OCI-LY1 (cell line): Measurements from ENCODE around the gene GZF1.

Experiments used
- H2AFZ ChIP-seq: fragments of 200-600 bp; sonication (generic), shearing (Covaris generic); 2 replicates; pipeline ENCODE4 v1.6.0; 2014; ENCODE audit warnings: antibody characterized with exemption, mild to moderate bottlenecking, low read length
- H3F3A ChIP-seq: fragments of 200-600 bp; sonication (generic), shearing (Covaris generic); 2 replicates; pipeline ENCODE4 v1.6.0; 2014; ENCODE audit warnings: mild to moderate bottlenecking, antibody characterized with exemption, low read length, moderate library complexity; ENCODE audit not compliant: insufficient read depth
- H3K27ac ChIP-seq: fragments of 200-600 bp; sonication (generic); 2 replicates; pipeline ENCODE4 v1.5.1; 2014; ENCODE audit warnings: low read length, mixed run types, mild to moderate bottlenecking, low read depth; ENCODE audit not compliant: poor library complexity, severe bottlenecking
- H3K27me3 ChIP-seq: fragments of 200-600 bp; sonication (generic); 2 replicates; pipeline ENCODE4 v1.6.0; 2014; ENCODE audit warnings: antibody characterized with exemption, mild to moderate bottlenecking, low read length, moderate library complexity; ENCODE audit not compliant: insufficient read depth
- H3K36me3 ChIP-seq: fragments of 200-600 bp; sonication (generic); 2 replicates; pipeline ENCODE4 v1.6.1; 2014; ENCODE audit warnings: mild to moderate bottlenecking, antibody characterized with exemption, low read length, moderate library complexity, mixed read lengths; ENCODE audit not compliant: insufficient read depth
- H3K4me1 ChIP-seq: fragments of 200-600 bp; sonication (generic); 2 replicates; pipeline ENCODE4 v1.5.1; 2014; ENCODE audit warnings: mild to moderate bottlenecking, low read length, moderate library complexity; ENCODE audit not compliant: insufficient read depth, severe bottlenecking
- H3K4me2 ChIP-seq: fragments of 200-600 bp; sonication (generic), shearing (Covaris generic); 2 replicates; pipeline ENCODE4 v1.6.1; 2014; ENCODE audit warnings: low read length
- H3K4me3 ChIP-seq: fragments of 200-600 bp; sonication (generic); 2 replicates; pipeline ENCODE4 v1.5.1; 2014; ENCODE audit warnings: low read length, low read depth, mild to moderate bottlenecking, mixed read lengths; ENCODE audit not compliant: poor library complexity, severe bottlenecking
- H3K79me2 ChIP-seq: fragments of 200-600 bp; shearing (Covaris generic); 2 replicates; pipeline ENCODE4 v1.6.1; 2016; ENCODE audit warnings: mixed run types, low read length, mixed read lengths; ENCODE audit not compliant: insufficient read depth
- H3K9ac ChIP-seq: fragments of 200-600 bp; sonication (generic), shearing (Covaris generic); 2 replicates; pipeline ENCODE4 v1.6.1; 2014; ENCODE audit warnings: mild to moderate bottlenecking, low read length, mixed read lengths
- H3K9me2 ChIP-seq: fragments of 200-600 bp; sonication (generic), shearing (Covaris generic); 2 replicates; pipeline ENCODE4 v1.6.1; 2014; ENCODE audit warnings: low read depth, mild to moderate bottlenecking, low read length, mixed read lengths
- H3K9me3 ChIP-seq: fragments of 200-600 bp; shearing (Covaris generic); 2 replicates; pipeline ENCODE4 v1.6.1; 2014; ENCODE audit warnings: low read length, mixed read lengths
- H4K20me1 ChIP-seq: fragments of 200-600 bp; sonication (generic), shearing (Covaris generic); 2 replicates; pipeline ENCODE4 v1.6.0; 2016; ENCODE audit warnings: mild to moderate bottlenecking, low read length; ENCODE audit not compliant: insufficient read depth
- CTCF ChIP-seq: fragments of 200-600 bp; sonication (generic), shearing (Covaris generic); IDR thresholded peaks from 2 replicates; pipeline ENCODE4 v1.5.1; 2017; ENCODE audit warnings: mild to moderate bottlenecking, antibody characterized with exemption, low read length, moderate library complexity, mixed read lengths
- EZH2 ChIP-seq: fragments of 200-600 bp; sonication (generic), shearing (Covaris generic); IDR thresholded peaks from 2 replicates; pipeline ENCODE4 v1.8.0; 2017; ENCODE audit warnings: borderline replicate concordance, mixed run types, mild to moderate bottlenecking, antibody characterized with exemption, low read length, moderate library complexity, mixed read lengths

Gene GZF1

GRCh38 chr20:23336476-23336875 lies 25.5 kb upstream of the GZF1 start:
- no peaks in the 10 kb centered on the region for H3K9me3 ChIP-seq
- no peak overlapping the region for H3K27ac ChIP-seq
- H3K79me2 ChIP-seq = no peaks in the 10 kb centered on the region
- no peaks in the 10 kb centered on the region for H3K4me1 ChIP-seq
- no peaks in the 10 kb centered on the region for H3K9me2 ChIP-seq
- no peak overlapping the region for H3K4me3 ChIP-seq
- H3K4me2 ChIP-seq = no peak overlapping the region
- TF ChIP-seq EZH2 (no peak), CTCF (no peak)
- no peaks in the 10 kb centered on the region for H4K20me1 ChIP-seq
- no peak overlapping the region for H2AFZ ChIP-seq
- no peaks in the 10 kb centered on the region for H3K36me3 ChIP-seq
- H3K9ac ChIP-seq = no peak overlapping the region
- no peaks in the 10 kb centered on the region for H3K27me3 ChIP-seq
- H3F3A ChIP-seq = no peaks in the 10 kb centered on the region

GRCh38 chr20:23337312-23337711 lies 24.7 kb upstream of the GZF1 start:
- no peak overlapping the region for H3K27ac ChIP-seq
- no peaks in the 10 kb centered on the region for H3K4me1 ChIP-seq
- no peaks in the 10 kb centered on the region for H3K9me2 ChIP-seq
- TF ChIP-seq EZH2 (no peak), CTCF (no peak)
- H3K9me3 ChIP-seq = no peaks in the 10 kb centered on the region
- H3K4me2 ChIP-seq = no peak overlapping the region
- H2AFZ ChIP-seq = no peak overlapping the region
- H3F3A ChIP-seq = no peaks in the 10 kb centered on the region
- H4K20me1 ChIP-seq = no peaks in the 10 kb centered on the region
- no peaks in the 10 kb centered on the region for H3K79me2 ChIP-seq
- H3K27me3 ChIP-seq = no peaks in the 10 kb centered on the region
- no peak overlapping the region for H3K9ac ChIP-seq
- H3K36me3 ChIP-seq = no peaks in the 10 kb centered on the region
- no peak overlapping the region for H3K4me3 ChIP-seq

GRCh38 chr20:23339986-23340385 lies 22.0 kb upstream of the GZF1 start:
- no peak overlapping the region for H3K27ac ChIP-seq
- H3K27me3 ChIP-seq = no peaks in the 10 kb centered on the region; the same call in 1 of the 2 replicates
- H3K4me3 ChIP-seq = no peak overlapping the region
- no peaks in the 10 kb centered on the region for H3K79me2 ChIP-seq
- H3K9me3 ChIP-seq = no peaks in the 10 kb centered on the region
- H3K4me2 ChIP-seq = no peak overlapping the region
- H3F3A ChIP-seq = no peaks in the 10 kb centered on the region
- no peak overlapping the region for H3K9ac ChIP-seq
- no peaks in the 10 kb centered on the region for H3K4me1 ChIP-seq
- no peaks in the 10 kb centered on the region for H3K9me2 ChIP-seq
- H3K36me3 ChIP-seq = no peaks in the 10 kb centered on the region
- H2AFZ ChIP-seq = no peak overlapping the region
- H4K20me1 ChIP-seq = no peaks in the 10 kb centered on the region
- TF ChIP-seq CTCF (no peak), EZH2 (no peak)
